Measurements from ENCODE around the gene RINL.
A peak's percentile ranks its signal among the peaks of the same experiment; 100 is the strongest.
"Not testable (repeated sequence)": the region's sequence is repeated elsewhere in the genome, so short reads cannot be mapped to it uniquely, and the experiment has no call there.

The RINL gene

DNA sequence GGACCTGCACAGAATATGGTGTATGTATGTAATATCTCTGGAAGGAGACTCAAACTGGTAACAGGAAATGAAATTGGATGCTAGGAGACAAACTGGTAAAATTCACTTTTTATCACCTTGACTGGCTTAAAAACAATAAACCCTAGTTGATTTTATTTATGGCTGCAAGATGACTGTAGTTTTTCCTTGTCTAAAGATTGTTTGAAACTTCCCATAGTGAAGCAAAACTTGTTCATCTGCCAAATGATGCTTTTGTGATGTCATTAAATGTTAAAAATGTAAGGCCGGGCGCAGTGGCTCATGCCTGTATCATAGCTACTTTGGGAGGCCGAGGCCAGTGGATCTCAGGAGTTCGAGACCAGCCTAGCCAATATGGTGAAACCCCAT is 44.0 kb downstream of the RINL start:
- DNase-seq: no peak
- no peak for TF ChIP-seq GATA1 (IDR thresholded peaks at IDR 0.05; ENCODE audit: low read depth, low read length)
- TF ChIP-seq POLR2A (IDR thresholded peaks at IDR 0.05; ENCODE audit: low read length): no peak

DNA sequence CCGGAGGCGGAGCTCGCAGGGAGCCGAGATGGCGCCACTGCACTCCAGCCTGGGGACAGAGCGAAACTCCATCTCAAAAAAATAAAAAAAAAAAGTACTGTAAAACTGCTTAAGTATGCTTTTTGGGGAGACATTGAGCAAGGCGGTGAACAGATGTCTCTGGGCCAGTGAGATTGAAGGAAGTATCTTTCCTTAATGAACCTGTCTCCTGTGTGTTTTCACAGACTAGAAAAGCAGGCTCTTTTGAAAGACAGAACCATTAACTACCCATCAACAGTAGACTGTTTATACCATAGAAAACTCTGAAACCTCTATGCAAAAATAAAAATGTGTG is 45.0 kb downstream of the RINL start:
- no peak for TF ChIP-seq POLR2A (IDR thresholded peaks at IDR 0.05; ENCODE audit: low read length)
- TF ChIP-seq GATA1 (IDR thresholded peaks at IDR 0.05; ENCODE audit: low read depth, low read length): no peak
- no peak for DNase-seq

DNA sequence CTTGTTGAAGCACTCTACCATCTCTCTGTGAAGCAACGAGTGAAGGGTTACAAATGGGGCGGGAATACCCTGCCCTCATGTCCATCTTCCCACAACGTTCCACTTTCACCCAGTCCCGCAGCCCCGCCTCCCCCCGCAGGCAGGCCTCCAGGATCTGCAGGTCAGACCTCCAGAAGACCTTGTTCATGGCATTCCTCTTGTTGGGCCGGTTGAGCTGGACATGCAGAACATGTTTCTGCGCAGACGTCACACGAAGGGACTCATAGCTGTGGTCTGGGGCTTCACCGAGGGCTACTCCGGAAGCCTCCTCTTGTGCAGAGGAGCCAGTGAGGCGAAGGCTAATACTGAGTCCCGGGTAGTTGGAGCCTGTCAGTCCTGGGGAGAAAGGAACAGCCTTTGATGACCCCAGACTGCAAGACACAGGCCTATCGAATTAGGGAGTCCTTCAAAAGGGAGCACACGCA is 46.9 kb downstream of the RINL start:
- peak in 1 of 2 experiments; percentile 67 for DNase-seq
- TF ChIP-seq POLR2A (IDR thresholded peaks at IDR 0.05; ENCODE audit: low read length) (no peak), GATA1 (IDR thresholded peaks at IDR 0.05; ENCODE audit: low read depth, low read length) (no peak)

DNA sequence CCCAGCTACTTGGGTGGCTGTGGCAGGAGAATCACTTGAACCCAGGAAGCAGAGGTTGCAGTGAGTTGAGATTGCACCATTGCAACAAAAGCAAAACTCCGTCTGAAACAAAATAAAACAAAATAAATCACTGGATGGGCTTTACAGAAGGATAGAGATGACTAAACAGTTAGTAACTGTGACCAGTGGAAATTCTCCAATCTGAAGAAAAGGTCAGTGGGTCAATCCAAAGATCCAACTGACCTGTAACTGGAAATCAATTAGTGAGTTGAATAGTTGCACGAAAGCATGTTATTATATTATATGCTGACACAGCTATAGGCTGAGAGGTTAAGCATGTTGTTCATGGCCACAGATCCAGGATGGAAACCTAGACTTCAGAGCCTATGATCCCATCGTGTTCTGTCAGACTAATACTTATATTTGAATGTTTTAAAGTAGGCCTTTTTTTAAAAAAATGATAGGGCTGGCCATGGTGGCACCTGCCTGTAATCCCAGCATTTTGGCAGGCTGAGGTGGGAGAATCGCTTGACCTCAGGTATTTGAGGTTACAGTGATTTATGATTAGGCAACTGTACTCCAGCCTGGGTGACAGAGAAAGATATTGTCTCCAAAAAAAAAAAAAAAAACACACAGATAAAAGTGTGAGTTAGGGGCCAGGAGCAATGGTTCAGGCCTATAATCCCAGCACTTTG is 47.9 kb downstream of the RINL start:
- no peak for TF ChIP-seq GATA1 (IDR thresholded peaks at IDR 0.05; ENCODE audit: low read depth, low read length)
- TF ChIP-seq POLR2A (IDR thresholded peaks at IDR 0.05; ENCODE audit: low read length): no peak
- no peak for DNase-seq

DNA sequence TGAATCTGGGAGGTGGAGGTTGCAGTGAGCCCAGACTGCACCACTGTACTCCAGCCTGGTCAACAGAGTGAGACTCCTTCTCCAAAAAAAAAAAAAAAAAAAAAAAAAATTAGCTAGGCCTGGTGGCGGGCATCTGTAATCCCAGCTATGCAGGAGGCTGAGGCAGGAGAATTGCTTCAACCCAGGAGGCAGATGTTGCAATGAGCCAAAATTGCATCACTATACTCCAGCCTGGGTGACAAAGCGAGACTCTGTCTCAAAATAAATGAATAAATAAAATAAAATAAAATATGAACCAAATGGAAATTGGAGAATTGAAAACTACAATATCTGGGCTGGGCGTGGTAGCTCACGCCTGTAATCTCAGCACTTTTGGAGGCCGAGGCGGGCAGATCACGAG is 48.9 kb downstream of the RINL start:
- DNase-seq: not testable (repeated sequence)

DNA sequence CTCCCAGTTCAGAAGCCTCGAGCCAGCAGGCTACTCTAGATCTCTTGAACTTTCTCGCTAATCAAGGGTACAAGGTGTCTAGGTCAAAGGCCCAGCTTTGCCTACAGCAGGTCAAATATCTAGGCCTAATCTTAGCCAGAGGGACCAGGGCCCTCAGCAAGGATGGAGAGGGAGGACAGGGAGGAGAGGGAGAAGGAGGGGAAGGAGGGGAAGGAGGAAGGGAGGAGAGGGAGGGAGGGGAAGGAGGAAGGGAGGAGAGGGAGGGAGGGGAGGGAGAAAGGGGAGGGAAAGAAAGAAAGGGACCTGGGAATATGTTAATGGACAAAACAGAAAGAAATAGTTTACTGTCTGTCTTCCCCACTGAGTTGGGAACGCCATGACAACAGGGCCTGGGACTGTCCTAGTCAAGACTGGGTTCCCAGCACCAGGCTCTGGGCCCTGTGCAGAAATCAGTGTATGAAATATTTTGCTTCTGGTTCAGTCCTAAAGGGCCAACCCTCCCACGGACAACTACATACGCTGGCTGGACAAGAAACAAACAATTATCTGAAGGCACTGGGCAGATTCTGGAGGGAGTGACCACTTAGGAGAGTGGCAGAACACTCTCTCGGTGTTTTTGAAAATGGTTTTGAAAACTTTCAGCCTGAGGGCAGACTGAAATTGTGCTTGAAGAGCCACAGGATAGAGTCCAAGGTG is 51.1 kb downstream of the RINL start:
- no peak for DNase-seq
- TF ChIP-seq GATA1 (IDR thresholded peaks at IDR 0.05; ENCODE audit: low read depth, low read length): no peak
- TF ChIP-seq POLR2A (IDR thresholded peaks at IDR 0.05; ENCODE audit: low read length): no peak

DNA sequence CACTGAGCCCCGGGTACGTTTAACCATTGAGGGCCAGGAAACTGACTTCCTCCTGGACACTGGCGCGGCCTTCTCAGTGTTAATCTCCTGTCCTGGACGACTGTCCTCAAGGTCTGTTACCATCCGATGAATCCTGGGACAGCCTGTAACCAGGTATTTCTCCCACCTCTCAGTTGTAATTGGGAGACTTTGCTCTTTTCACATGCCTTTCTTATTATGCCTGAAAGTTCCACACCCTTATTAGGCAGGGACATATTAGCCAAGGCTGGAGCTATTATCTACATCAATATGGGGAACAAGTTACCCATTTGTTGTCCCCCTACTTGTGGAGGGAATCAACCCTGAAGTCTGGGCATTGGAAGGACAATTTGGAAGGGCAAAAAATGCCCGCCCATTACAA is 52.1 kb downstream of the RINL start:
- not testable (repeated sequence) for DNase-seq

DNA sequence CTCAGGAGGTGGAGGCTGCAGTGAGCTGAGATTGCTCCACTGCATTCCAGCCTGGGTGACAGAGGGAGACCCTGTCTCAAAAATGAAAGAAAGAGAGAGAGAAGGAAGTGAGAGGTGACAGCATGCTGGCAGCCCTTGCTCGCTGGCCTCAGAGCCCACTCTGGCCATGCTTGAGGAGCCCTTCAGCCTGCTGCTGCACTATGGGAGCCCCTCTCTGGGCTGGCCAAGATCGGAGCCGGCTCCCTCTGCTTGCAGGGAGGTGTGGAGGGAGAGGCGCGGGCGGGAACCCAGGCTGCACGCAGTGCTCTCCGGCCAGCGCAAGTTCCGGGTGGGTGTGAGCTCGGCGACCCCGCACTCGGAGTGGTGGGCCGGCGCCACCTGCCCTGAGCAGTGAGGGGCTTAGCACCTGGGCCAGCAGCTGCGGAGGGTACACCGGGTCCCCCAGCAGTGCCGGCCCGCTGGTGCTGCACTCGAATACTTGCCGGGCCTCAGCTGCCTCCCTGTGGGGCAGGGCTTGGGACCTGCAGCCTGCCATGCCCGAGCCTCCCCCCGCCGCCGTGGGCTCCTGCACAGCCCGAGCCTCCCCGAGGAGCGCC is 56.7 kb downstream of the RINL start:
- not testable (repeated sequence) for DNase-seq

DNA sequence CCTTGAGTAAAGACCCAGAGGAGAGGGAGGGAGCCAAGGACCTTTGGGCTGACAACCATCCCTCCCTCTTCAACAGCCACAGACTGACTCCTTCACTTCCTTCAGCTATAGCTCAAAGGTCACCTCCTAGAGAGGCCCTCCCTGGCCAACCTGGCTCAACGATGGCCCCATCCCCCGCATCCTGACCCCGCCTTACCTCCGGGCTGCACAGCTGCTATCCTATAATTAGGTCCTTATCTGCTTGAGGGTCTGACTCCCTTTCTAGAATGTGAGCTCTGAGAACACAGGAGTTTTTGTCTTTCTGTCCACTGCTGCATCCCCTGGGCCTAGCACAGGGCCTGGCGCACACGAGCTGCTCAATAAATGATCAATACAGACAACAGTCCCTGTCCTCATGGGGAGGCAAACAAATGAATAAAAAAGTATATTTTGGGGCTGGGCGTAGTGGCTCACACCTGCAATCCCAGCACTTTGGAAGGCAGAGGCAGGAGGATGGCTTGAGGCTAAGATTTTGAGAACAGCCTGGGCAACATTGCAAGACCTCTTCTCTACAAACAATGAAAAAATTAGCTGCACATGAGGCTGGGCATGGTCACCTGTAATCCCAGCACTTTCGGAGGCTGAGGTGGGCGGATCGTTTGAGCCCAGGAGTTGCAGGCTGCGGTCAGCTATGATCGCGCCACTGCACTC is 58.7 kb downstream of the RINL start:
- TF ChIP-seq POLR2A (IDR thresholded peaks at IDR 0.05; ENCODE audit: low read length) (no peak), GATA1 (IDR thresholded peaks at IDR 0.05; ENCODE audit: low read depth, low read length) (no peak)

More for the DNA sequence above, 58.7 kb downstream of the RINL start:
- DNase-seq: no peak
